Hepatocyte (in vitro differentiated cells): ENCODE data around the gene DCBLD1.

ENCODE experiments used
- CTCF ChIP-seq: fragments of 200-600 bp; sonication (generic); IDR thresholded peaks from 2 replicates; pipeline ENCODE4 v1.5.1; 2016; ENCODE audit warnings: antibody characterized with exemption, mild to moderate bottlenecking; ENCODE audit not compliant: poor library complexity
- EZH2 ChIP-seq: fragments of 200-600 bp; sonication (generic); IDR thresholded peaks from 2 replicates; pipeline ENCODE4 v1.6.1; 2016; ENCODE audit warnings: antibody characterized with exemption, mild to moderate bottlenecking, borderline replicate concordance
- EZH2phosphoT487 ChIP-seq: fragments of 200-600 bp; sonication (generic); IDR thresholded peaks from one replicate; pipeline ENCODE4 v1.6.1; 2018; ENCODE audit warnings: antibody characterized with exemption, mild to moderate bottlenecking, low read depth, moderate library complexity; ENCODE audit not compliant: unreplicated experiment, severe bottlenecking

- TF ChIP-seq CTCF: no peak
- no peak for TF ChIP-seq EZH2phosphoT487
- TF ChIP-seq EZH2: no peak
These were observed 9.4 kb downstream of the DCBLD1 start for GRCh38 chr6:117491916-117492315.
